Glomerular visceral epithelial cell (primary cell): ENCODE data around the gene AHCTF1.

Experiments used
- DNase-seq: peaks from one replicate; pipeline ENCODE4 v3.0.0-alpha.2; 2016; ENCODE audit errors: extremely low spot score

AHCTF1 gene, protein sequence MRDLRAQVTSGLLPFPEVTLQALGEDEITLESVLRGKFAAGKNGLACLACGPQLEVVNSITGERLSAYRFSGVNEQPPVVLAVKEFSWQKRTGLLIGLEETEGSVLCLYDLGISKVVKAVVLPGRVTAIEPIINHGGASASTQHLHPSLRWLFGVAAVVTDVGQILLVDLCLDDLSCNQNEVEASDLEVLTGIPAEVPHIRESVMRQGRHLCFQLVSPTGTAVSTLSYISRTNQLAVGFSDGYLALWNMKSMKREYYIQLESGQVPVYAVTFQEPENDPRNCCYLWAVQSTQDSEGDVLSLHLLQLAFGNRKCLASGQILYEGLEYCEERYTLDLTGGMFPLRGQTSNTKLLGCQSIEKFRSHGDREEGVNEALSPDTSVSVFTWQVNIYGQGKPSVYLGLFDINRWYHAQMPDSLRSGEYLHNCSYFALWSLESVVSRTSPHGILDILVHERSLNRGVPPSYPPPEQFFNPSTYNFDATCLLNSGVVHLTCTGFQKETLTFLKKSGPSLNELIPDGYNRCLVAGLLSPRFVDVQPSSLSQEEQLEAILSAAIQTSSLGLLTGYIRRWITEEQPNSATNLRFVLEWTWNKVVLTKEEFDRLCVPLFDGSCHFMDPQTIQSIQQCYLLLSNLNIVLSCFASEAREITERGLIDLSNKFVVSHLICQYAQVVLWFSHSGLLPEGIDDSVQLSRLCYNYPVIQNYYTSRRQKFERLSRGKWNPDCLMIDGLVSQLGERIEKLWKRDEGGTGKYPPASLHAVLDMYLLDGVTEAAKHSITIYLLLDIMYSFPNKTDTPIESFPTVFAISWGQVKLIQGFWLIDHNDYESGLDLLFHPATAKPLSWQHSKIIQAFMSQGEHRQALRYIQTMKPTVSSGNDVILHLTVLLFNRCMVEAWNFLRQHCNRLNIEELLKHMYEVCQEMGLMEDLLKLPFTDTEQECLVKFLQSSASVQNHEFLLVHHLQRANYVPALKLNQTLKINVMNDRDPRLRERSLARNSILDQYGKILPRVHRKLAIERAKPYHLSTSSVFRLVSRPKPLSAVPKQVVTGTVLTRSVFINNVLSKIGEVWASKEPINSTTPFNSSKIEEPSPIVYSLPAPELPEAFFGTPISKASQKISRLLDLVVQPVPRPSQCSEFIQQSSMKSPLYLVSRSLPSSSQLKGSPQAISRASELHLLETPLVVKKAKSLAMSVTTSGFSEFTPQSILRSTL (N-terminal part only)

DNA sequence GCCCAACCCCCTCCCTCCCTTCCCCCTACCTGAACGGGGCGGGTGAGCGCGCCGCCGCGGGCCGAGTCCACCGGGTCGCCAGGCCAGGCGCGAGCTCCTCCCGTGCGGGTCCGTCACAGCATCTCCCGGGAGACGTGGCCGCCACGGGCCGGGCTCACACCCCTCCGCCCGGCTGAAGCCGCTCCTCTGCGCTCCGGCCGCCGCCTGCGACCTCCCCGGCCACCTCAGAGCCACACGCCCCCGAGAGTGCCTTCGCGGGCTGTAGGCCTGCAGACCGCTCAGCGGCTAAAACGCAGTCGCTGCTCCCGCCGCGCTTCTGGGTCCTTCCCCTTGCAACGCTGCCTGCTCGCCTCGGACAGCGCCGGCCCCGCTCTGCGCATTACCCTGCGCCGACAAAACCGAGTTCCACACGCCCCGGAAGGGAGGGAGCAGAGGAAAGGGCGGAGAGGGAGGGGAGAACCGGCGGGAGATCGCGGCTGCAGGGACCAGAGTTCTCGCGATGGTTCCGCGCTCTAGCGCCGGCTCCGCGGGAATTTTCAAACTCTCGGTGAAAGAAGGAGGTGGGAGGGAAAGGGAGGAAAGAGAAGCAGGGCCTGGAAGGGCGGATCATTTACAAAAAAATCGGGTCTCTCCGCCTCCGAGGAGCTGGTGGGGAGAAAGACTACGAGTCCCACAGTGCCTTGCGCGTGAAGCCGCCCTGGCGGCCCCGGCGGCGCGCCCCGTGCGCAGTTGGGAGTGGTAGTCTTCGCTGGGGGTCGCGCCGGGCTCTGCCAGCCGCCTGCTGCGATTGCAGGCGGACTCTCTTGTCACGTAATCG lies at the start of gene AHCTF1:
TSS of gene AHCTF1 (minus strand) at position 400 of the 817 bp plus-strand sequence. CDS start 13,578 bp downstream, outside the sequence.
- peak; percentile 98 for DNase-seq

DNA sequence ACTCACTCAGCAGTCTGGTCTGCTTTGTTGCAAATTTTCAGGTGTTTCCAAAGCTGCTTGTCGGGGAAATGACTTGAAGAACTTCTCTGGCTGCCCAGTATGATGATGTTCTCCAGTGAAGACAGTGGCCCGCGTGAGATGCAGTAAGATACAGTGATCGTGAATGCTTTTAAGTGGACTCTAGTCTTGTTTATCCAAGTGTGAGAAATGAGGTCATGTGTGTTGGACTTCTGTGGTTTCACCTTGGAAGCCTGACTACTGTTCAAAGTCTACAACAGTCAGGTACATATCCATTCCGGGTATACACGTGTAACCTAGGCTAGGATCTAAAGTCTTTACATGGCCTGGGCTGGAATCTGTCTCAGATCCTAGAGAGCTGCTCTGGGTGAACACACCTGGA lies 47.0 kb upstream of the AHCTF1 start:
- no peak for DNase-seq

DNA sequence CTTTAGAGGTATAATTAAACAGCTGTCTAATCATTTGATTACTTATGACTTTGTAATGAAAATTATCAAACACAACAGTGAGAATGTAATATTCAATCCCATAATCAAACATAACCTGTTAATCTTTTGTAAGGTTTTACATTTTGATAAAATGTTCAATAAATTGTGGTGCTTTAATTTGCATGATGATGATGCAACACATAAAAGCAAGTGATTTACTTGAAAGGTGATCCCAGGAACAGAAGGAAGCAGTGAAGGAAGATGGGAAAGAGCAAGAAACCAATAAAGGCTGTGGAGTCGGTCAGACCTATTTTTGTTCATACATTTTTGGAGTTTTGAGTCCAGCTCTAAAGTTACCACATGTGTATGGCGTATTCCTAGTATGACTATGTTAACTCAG lies 46.5 kb upstream of the AHCTF1 start:
- DNase-seq = no peak

GRCh38 chr1:246971969-246972368 lies 40.2 kb upstream of the AHCTF1 start:
- DNase-seq = no peak

DNA sequence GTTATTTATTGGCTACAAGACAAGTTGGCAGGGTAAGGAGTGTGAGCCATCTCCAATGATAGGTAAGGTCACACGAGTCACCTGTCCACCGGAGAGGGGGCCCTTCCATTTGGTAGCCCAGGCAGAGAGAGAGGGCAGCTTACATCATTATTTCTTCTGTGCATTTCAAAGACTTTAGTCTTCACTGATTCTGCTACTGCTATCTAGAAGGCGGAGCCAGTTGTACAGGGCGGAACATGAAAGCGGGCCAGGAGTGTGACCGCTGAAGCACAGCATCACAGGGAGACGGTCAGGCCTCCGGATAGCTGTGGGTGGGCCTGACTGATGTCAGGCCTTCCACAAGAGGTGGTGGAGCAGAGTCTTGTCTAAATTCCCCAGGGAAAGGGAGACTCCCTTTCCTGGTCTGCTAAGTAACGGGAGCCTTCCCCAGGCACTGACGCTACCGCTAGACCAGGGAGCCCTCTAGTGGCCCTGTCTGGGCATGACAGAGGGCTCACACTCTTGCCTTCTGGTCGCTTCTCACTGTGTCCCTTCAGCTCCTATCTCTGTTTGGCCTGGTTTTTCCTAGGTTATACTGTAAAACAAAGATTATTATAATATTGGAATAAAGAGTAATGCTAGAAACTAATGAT lies 39.5 kb upstream of the AHCTF1 start:
- DNase-seq = no peak

- no peak for DNase-seq
Observed at GRCh38 chr1:246969621-246970020, 37.9 kb upstream of the AHCTF1 start.

DNA sequence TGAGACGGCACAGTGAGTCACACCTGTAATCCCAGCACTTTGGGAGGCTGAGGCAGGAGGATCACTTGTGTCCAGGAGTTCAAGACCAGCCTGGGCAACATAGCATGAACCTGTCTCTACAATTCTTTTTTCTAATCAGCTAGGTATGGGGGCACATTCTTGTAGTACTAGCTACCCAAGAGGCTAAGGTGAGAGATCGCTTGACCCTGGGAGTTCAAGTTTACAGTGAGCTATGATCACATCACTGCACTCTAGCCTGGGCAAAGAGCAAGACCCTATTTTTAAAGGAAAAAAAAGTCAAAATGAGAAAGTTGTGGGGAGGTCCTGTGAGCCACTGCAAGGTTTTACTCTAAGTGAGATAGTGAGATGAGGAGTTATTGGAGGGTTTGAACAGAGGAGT lies 34.8 kb upstream of the AHCTF1 start:
- no peak for DNase-seq

GRCh38 chr1:246959944-246960693 lies 28.4 kb upstream of the AHCTF1 start:
- DNase-seq = no peak

- DNase-seq = no peak
Observed at GRCh38 chr1:246954126-246954525, 22.4 kb upstream of the AHCTF1 start.

DNA sequence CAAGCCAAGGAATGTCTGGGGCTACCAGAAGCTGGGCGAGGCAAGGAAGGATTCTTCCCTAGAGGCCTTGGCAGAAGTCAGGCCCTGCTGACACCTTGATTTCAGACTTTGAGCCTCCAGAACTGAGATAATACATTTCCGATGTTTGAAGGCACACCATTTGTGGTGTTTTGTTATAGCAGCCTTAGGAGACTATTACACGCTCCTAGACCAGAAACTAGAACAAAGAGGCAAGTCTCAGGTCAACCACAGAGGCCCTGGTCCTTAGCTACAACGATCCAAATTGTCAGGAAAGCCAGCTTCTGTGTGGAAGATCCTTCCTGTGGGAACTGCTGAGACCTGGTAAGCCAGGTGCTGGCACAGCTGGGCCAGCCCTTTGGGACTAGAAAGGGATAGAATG lies 19.7 kb upstream of the AHCTF1 start:
- DNase-seq = no peak

GRCh38 chr1:246949956-246950355 lies 18.2 kb upstream of the AHCTF1 start:
- no peak for DNase-seq

GRCh38 chr1:246947255-246947654 lies 15.5 kb upstream of the AHCTF1 start:
- no peak for DNase-seq

- no peak for DNase-seq
Observed at GRCh38 chr1:246946366-246946765, 14.6 kb upstream of the AHCTF1 start.

DNA sequence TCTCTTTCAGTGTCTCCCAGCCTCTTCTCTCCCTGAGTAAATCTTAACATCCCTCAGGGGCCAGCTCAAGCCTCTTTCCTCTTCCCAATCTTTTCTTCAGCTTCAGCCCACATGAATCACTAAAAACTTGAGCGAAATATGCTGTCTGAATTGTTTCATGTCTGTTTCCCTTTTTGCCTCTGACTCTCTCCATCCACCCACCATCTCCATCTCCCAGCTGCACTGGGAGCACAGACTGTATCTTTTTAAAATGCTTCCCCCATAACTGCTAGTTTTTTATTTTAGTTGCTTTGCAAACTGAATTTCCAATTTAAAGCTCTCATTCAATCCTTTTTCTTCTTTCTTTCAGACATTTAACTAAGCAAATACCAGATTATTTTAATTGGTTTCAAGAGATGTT lies 3.0 kb upstream of the AHCTF1 start:
- no peak for DNase-seq

DNA sequence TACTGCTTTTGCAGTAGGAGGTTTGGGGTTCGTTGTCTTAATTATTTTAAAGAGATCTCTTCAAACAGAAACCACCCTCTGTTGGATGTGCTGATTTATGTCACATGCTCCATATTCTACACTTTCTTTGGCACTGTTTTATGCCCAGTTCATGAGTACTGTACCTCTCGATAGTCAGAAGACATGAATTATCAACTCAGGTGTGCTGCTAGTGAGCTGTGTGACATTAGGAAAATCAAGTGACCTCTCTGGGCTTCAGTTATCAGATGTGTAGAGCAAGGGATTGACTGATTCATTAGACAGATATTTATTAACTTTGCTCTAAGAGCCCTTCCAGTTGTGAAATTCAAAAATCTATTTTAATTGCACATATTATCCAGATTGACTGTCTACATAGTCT lies 2.1 kb upstream of the AHCTF1 start:
- DNase-seq = no peak

DNA sequence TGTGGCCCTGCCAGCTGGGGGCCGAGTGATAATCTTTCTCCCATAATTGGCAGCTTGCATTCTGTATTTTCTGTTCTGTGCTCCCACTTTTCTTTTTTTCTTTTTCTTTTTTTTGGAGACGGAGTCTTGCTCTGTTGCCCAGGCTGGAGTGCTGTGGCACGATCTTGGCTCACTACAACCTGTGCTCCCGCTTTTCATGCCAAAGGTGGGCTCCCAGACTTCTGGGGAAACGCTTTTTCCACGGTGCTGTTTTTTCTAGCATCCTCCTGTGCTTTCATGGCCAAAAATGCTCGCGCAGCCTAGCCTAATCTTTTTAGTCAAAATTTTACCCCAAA lies 585 bp upstream of the AHCTF1 start:
- DNase-seq = no peak

DNA sequence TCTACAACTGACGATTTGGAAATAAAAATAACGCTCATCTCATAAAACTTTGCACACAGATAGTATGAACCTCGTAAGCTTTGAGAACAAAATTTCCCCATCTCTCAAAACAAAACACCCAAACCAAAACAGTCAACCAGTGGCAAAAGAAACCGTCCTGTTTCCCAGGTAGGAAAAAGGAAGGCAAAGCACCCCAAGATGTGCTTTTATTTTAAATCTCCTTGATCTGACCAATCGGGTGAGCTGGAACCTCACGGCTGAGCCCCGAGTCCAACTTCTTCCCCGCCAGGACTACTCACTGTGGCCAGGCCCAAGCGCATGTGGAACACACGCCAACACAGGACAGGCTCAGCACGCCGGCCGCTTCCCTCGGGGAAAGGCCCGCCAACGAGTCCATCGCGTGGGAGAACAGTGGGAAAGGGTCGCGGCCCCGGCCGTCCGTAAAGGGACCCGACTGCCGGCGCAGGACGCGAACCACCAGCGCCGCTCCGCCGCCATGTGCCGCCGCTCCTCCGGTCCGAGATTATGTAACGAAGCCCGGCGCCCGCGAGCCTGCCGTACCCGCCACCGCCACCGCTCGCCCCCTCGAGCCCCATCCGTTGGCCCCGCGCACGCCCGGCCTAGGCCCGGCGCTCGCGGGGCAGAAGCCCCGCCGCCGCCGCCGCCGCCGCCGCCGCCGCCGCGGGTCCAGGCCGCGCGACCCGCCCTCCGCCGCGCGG lies 759 bp downstream of the AHCTF1 start:
- peak; percentile 57 for DNase-seq

GRCh38 chr1:246925997-246926626 lies 5.6 kb downstream of the AHCTF1 start:
- DNase-seq = no peak

DNA sequence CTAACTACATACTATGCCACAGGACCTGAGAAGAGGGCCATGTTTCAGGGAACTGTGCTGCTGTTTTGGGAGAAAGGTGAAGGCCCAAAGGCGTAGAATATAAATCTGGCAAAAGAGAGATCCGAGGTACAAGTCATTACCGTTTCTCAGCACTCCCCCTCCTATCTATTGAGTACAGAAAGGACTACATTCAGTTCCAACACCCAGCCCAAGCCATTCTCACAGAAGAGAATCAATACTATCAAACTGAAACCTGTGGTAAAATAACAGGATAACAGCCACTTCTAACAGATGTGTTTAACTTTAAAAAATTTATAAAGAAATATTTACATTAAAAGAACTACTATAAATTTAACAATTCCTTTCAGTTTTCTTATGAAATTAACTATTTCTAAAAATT lies 7.8 kb downstream of the AHCTF1 start:
- DNase-seq = no peak
